ENCODE data around the gene FBLN2. TPM values are rescaled to one million over a fixed set of nuclear protein-coding genes. Genes with fewer than 3 reads are reported as not detected.
"Not testable (repeated sequence)": the region's sequence is repeated elsewhere in the genome, so short reads cannot be mapped to it uniquely, and the experiment has no call there.

FBLN2 gene
- under 1 TPM in 1 of 2 experiments, not detected in 1; 0.35 TPM for total RNA-seq

DNA sequence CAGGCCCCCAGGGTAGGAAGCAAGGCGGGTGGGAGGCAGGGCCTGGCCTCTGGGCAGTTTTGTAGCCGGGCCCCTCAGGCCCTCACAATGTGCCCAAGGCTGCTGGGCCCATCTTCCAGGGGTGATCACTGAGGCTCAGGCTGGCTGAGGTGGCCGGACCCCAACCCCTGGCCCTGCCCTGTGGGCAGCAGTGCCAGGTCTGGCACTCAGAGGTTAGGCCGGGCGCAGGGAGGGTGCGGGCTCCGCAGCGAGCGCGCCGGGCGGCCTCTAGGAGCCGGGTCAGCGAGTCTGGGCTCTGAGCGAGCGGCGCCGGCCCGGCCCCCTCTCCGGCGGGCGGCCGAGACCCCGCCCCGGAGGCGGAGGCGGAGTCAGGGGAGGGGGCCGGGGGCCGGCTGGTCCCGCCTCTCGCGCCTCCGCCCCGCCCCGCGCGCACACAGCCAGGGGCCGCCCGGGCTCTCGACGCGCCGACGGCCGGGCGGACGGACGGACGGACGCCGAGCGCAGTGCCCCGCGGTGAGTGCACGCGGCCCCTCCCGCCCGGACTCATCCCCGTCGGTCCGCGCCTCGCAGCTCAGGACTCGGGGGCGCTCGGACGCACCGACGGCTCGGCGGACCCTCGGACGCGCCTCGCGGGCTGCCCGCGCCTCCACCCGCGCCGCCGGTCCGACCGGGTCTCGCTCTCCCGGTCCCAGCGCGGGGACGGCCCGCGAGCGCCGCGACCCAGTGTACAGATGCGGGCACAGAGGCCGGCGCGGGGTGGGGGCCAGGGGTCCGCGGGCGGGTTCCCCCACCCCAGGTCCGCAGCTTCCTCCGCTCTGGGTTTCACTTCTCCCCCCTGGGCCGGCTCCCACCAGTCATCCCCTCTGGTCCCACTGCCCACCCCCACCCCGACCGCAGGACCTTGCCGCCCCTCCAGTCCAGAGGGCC, at the start of gene FBLN2:
Gene FBLN2, plus strand, starts transcription at position 430 of the 927 bp plus-strand sequence. CDS start 21,231 bp downstream, outside the sequence.
- Mint-ChIP-seq H3K36me3 (no peaks in the 10 kb centered on the region), H3K4me1 (peaks cover 26% of the 10 kb centered on the region), H3K27ac (no peak within 1 kb of the TSS), H3K4me3 (no peak within 1 kb of the TSS), H3K27me3 (peaks cover 69% of the 10 kb centered on the region), H3K9me3 (ENCODE audit: low read depth) (no peaks in the 10 kb centered on the region)
- CTCF ChIA-PET: interaction anchor here (1.2 kb wide), 1 partner anchor 8 kb away, joined by 3 read pairs; no protein-coding TSS in a partner anchor
- DNase-seq (no peak), ATAC-seq (no peak)

GRCh38 chr3:13499246-13499645, 49.7 kb upstream of the FBLN2 start:
- H3K27ac Mint-ChIP-seq; H3K4me3 Mint-ChIP-seq; H3K4me1 Mint-ChIP-seq; DNase-seq; H3K27me3 Mint-ChIP-seq; H3K9me3 Mint-ChIP-seq (ENCODE audit: low read depth); ATAC-seq; H3K36me3 Mint-ChIP-seq: not testable (repeated sequence)
- CTCF ChIA-PET: interaction anchor here (1.6 to 7.9 kb wide), 2 partner anchors 12 to 152 kb away, joined by 3 to 322 read pairs; no protein-coding TSS in a partner anchor

- ATAC-seq (no peak), DNase-seq (no peak)
- H3K9me3 Mint-ChIP-seq (ENCODE audit: low read depth): no peaks in the 10 kb centered on the region
- no peaks in the 10 kb centered on the region for H3K36me3 Mint-ChIP-seq
- no peak overlapping the region for H3K4me3 Mint-ChIP-seq
- no peaks in the 10 kb centered on the region for H3K27me3 Mint-ChIP-seq
- peaks cover 8% of the 10 kb centered on the region for H3K4me1 Mint-ChIP-seq
- H3K27ac Mint-ChIP-seq: no peak overlapping the region
- CTCF ChIA-PET: interaction anchor here (7.9 kb wide), 1 partner anchor 151 kb away, joined by 322 read pairs; no protein-coding TSS in a partner anchor
Measured at GRCh38 chr3:13500133-13500885, 48.6 kb upstream of the FBLN2 start.

- H3K4me1 Mint-ChIP-seq: peaks cover 8% of the 10 kb centered on the region
- no peaks in the 10 kb centered on the region for H3K9me3 Mint-ChIP-seq (ENCODE audit: low read depth)
- no peak for DNase-seq
- H3K36me3 Mint-ChIP-seq: no peaks in the 10 kb centered on the region
- no peaks in the 10 kb centered on the region for H3K27me3 Mint-ChIP-seq
- ATAC-seq: no peak
- no peak overlapping the region for H3K4me3 Mint-ChIP-seq
- CTCF ChIA-PET: interaction anchor here (7.9 kb wide), 1 partner anchor 151 kb away, joined by 322 read pairs; no protein-coding TSS in a partner anchor
- H3K27ac Mint-ChIP-seq: no peak overlapping the region
Measured at GRCh38 chr3:13501056-13501455, 47.9 kb upstream of the FBLN2 start.

- DNase-seq (no peak), ATAC-seq (no peak)
- Mint-ChIP-seq H3K4me1 (peaks cover 8% of the 10 kb centered on the region), H3K9me3 (ENCODE audit: low read depth) (no peaks in the 10 kb centered on the region), H3K4me3 (no peak overlapping the region), H3K36me3 (no peaks in the 10 kb centered on the region), H3K27ac (no peak overlapping the region), H3K27me3 (no peaks in the 10 kb centered on the region)
- CTCF ChIA-PET: interaction anchor here (7.9 kb wide), 1 partner anchor 150 kb away, joined by 322 read pairs; no protein-coding TSS in a partner anchor
Measured at GRCh38 chr3:13501521-13501920, 47.4 kb upstream of the FBLN2 start.

DNA sequence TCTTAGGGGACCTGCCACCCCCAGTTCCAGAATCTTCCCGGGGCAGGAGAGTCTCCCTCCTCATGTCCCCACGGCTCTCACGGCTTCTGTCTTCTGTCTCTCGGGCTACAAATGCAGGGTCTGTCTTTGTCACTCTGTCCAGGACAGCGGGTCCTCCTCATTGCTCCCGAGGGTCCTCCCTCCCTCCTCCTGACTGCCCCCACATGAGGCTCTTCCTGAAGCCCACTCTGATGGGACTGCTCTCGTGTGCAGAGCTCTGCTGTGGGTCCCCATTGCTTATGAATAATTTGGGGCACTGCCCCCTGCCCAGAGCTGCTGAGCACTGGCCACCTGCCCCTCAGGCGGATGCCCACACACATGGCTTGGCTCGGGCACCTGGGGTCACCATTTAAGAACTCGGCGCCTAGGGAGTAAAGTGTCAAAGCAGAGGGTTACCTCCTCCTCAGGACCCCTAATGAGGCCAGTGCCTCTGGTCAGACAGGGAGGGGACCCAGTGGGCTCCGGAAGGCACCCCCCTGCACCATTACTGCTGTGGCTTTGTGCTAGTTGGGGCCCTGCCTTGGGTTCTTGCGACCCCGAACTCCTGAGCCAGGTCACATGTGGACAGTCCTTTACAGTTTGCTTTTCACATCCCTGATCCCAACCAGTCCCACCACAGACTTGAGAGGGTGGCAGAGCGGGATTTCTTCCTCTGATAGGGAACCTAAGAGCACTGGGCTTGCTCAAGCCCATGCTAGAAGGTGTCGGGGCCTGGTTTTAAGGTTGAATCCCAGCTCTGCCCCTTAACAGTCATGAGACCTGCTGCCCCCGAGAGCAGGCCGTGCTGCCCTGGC, 46.8 kb upstream of the FBLN2 start:
- Mint-ChIP-seq H3K36me3 (no peaks in the 10 kb centered on the region), H3K4me1 (peaks cover 4% of the 10 kb centered on the region), H3K27me3 (no peaks in the 10 kb centered on the region), H3K27ac (no peak overlapping the region), H3K4me3 (no peak overlapping the region), H3K9me3 (ENCODE audit: low read depth) (no peaks in the 10 kb centered on the region)
- CTCF ChIA-PET: no interaction called here
- no peak for DNase-seq
- ATAC-seq: no peak

- H3K4me1 Mint-ChIP-seq: no peaks in the 10 kb centered on the region
- CTCF ChIA-PET: no interaction called here
Measured at GRCh38 chr3:13502791-13503060, 46.2 kb upstream of the FBLN2 start.

GRCh38 chr3:13504161-13504831, 44.6 kb upstream of the FBLN2 start:
- CTCF ChIA-PET: interaction anchor here (1.8 kb wide), 1 partner anchor 145 kb away, joined by 5 read pairs; no protein-coding TSS in a partner anchor
- ATAC-seq: no peak
- no peaks in the 10 kb centered on the region for H3K9me3 Mint-ChIP-seq (ENCODE audit: low read depth)
- H3K4me3 Mint-ChIP-seq: no peak overlapping the region
- no peak for DNase-seq
- H3K36me3 Mint-ChIP-seq: no peaks in the 10 kb centered on the region
- H3K4me1 Mint-ChIP-seq: no peaks in the 10 kb centered on the region
- no peak overlapping the region for H3K27ac Mint-ChIP-seq
- H3K27me3 Mint-ChIP-seq: no peaks in the 10 kb centered on the region

More at GRCh38 chr3:13502791-13503060, 46.2 kb upstream of the FBLN2 start:
- ATAC-seq (no peak), DNase-seq (no peak)
- no peaks in the 10 kb centered on the region for H3K27me3 Mint-ChIP-seq
- no peak overlapping the region for H3K4me3 Mint-ChIP-seq
- H3K27ac Mint-ChIP-seq: no peak overlapping the region
- H3K9me3 Mint-ChIP-seq (ENCODE audit: low read depth): no peaks in the 10 kb centered on the region
- no peaks in the 10 kb centered on the region for H3K36me3 Mint-ChIP-seq

GRCh38 chr3:13505147-13506130, 43.5 kb upstream of the FBLN2 start:
- Mint-ChIP-seq H3K9me3 (ENCODE audit: low read depth) (no peaks in the 10 kb centered on the region), H3K27me3 (no peaks in the 10 kb centered on the region), H3K4me1 (no peaks in the 10 kb centered on the region), H3K27ac (no peak overlapping the region), H3K4me3 (no peak overlapping the region), H3K36me3 (no peaks in the 10 kb centered on the region)
- DNase-seq: no peak
- CTCF ChIA-PET: interaction anchor here (1.8 to 2.8 kb wide), 2 partner anchors 9 to 144 kb away, joined by 5 to 9 read pairs; no protein-coding TSS in a partner anchor
- ATAC-seq: no peak

GRCh38 chr3:13506239-13506638, 42.7 kb upstream of the FBLN2 start:
- no peak overlapping the region for H3K27ac Mint-ChIP-seq
- CTCF ChIA-PET: interaction anchor here (2.8 kb wide), 1 partner anchor 10 kb away, joined by 9 read pairs; no protein-coding TSS in a partner anchor
- no peaks in the 10 kb centered on the region for H3K36me3 Mint-ChIP-seq
- DNase-seq (no peak), ATAC-seq (no peak)
- no peak overlapping the region for H3K4me3 Mint-ChIP-seq
- H3K4me1 Mint-ChIP-seq: no peaks in the 10 kb centered on the region
- no peaks in the 10 kb centered on the region for H3K27me3 Mint-ChIP-seq
- H3K9me3 Mint-ChIP-seq (ENCODE audit: low read depth): no peaks in the 10 kb centered on the region

DNA sequence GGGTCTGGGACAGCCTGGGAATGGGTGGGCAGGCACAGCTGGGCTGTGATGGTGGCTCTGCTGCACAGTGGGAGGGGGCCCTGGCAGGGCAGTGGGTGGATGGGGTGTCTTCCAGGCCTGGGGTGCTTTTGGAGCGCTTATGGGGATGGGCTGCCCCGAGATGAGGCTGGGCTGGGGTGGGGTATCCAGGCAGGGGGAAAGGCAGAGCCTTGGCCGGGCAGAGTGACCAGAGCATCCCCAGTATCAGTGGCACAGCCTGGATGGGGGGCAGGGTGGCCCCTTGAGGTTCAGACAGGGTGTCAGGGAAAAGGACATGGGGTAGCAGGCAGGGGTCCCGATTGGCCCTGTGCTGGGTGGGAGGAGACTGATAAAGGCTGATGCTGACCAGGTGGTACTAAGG, 42.2 kb upstream of the FBLN2 start:
- Mint-ChIP-seq H3K4me3 (no peak overlapping the region), H3K9me3 (ENCODE audit: low read depth) (no peaks in the 10 kb centered on the region), H3K27ac (no peak overlapping the region), H3K36me3 (no peaks in the 10 kb centered on the region), H3K4me1 (no peaks in the 10 kb centered on the region), H3K27me3 (no peaks in the 10 kb centered on the region)
- CTCF ChIA-PET: interaction anchor here (2.8 kb wide), 1 partner anchor 10 kb away, joined by 9 read pairs; no protein-coding TSS in a partner anchor
- DNase-seq (no peak), ATAC-seq (no peak)

DNA sequence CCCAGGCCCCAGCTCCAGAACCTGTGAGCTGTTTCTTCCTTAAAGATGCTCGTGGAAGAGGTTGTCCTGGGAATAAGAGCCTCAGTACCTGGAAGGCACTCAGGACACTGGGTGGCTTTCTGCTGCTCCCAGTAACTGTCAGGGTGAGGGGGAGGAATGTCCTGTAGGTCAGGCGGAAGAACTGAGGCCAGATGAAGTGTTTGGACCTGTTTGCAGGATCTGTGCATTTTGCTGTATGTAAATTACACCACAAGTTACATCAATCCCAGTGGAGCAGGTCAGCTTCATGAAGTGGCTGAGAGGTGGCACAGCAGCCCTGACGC, 41.7 kb upstream of the FBLN2 start:
- Mint-ChIP-seq H3K4me3 (no peak overlapping the region), H3K4me1 (no peaks in the 10 kb centered on the region)
- CTCF ChIA-PET: interaction anchor here (2.8 kb wide), 1 partner anchor 11 kb away, joined by 9 read pairs; no protein-coding TSS in a partner anchor

More for the DNA sequence above, 41.7 kb upstream of the FBLN2 start:
- DNase-seq (no peak), ATAC-seq (no peak)
- H3K27me3 Mint-ChIP-seq: peaks cover 2% of the 10 kb centered on the region
- H3K9me3 Mint-ChIP-seq (ENCODE audit: low read depth): no peaks in the 10 kb centered on the region
- H3K27ac Mint-ChIP-seq: no peak overlapping the region
- no peaks in the 10 kb centered on the region for H3K36me3 Mint-ChIP-seq

All from activated CD8-positive, alpha-beta memory T cell treated with anti-CD3 and anti-CD28 coated beads, Interleukin-2, amount 10 ng/mL, durations not matched to agents 7 days and 5 days (primary cell).